Measurements from ENCODE around the gene STIM2.

DNA sequence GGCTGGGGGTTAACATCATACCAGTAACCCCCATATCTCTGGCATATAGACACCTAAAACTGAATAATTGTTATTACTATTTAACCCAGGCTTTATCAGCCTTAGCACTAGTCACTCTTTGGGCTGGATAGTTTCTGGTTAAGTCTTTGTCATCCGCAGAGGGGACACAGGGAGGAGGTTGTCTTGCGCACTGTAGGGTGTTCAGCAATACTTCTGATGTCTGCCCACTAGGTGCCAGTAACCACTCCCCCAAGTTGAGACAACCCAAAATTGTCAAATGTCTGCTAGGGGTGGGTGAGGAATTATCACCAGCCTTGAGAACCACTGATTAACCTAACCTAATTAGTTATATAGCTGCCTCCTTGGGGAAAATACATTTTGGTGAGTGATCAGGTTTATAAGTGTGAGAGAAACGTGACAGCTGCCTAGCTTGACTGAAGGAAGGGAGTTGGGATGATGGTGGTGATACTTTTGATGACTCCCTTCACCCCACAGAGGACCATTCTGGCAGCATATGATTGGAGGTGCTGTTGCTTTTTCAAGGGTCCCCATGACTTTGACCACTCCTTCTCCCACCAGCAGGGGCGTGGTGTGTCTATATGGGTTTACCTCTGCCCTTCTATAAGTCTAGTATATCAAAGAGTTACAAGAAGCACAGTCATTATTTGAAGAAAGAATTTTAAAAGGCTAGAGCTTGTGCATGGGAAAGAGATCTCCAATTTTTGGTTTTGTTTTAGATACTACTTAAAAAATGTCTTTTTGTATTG lies 140.9 kb downstream of the STIM2 start:
- TF ChIP-seq, protein P1, sequence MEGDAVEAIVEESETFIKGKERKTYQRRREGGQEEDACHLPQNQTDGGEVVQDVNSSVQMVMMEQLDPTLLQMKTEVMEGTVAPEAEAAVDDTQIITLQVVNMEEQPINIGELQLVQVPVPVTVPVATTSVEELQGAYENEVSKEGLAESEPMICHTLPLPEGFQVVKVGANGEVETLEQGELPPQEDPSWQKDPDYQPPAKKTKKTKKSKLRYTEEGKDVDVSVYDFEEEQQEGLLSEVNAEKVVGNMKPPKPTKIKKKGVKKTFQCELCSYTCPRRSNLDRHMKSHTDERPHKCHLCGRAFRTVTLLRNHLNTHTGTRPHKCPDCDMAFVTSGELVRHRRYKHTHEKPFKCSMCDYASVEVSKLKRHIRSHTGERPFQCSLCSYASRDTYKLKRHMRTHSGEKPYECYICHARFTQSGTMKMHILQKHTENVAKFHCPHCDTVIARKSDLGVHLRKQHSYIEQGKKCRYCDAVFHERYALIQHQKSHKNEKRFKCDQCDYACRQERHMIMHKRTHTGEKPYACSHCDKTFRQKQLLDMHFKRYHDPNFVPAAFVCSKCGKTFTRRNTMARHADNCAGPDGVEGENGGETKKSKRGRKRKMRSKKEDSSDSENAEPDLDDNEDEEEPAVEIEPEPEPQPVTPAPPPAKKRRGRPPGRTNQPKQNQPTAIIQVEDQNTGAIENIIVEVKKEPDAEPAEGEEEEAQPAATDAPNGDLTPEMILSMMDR (conservative IDR thresholded peaks at IDR 0.05; ENCODE audit: low read depth, low read length): no peak
- no peak for TF ChIP-seq EZH2 (IDR thresholded peaks at IDR 0.05; ENCODE audit: low read length, unreplicated experiment)

Measured in PC-3 (cell line).